HepG2 (cell line): Measurements from ENCODE around the gene SNX13. TPM values are rescaled to one million over a fixed set of nuclear protein-coding genes. Genes with fewer than 3 reads are reported as not detected.

Experiments used
- ATAC-seq: fragments of 200-7000 bp; cut with Tn5 transposase; 3 replicates; pipeline ENCODE4 v1.9.1; 2020; ENCODE audit warnings: mild to moderate bottlenecking, moderate library complexity
- BruUV-seq: library from RNA; stranded (reverse); fragments of 400-500 nt; replicated peaks from 2 replicates; lab custom pipeline; 2021; lab: Mats Ljungman, UMichigan
- CTCF ChIA-PET: fragments of 300-600 bp; formaldehyde crosslinking; extraction: SDS; loops from one replicate; lab custom pipeline; 2021; ENCODE audit warnings: low total read pairs, inconsistent platforms, low intra/inter-chr PET ratio; lab: Yijun Ruan, JAX
- POLR2A ChIA-PET: fragments of 350-600 bp; sonication (Branson Sonifier 250); formaldehyde crosslinking; loops from one replicate; lab custom pipeline; 2020; ENCODE audit warnings: antibody characterized with exemption, inconsistent platforms; lab: Yijun Ruan, JAX
- DNase-seq: peaks from one replicate; pipeline ENCODE4 v3.0.0-alpha.2; 2015; ENCODE audit warnings: low spot score
- FAIRE-seq: peaks from 3 replicates; lab custom pipeline; 2011; peaks lifted over from hg19 to GRCh38; lab: Jason Lieb, UNC
- H2AFZ ChIP-seq: one replicate; pipeline ENCODE4 v1.6.1; 2011; ENCODE audit warnings: low read length, inconsistent platforms
- H3K27ac ChIP-seq: fragments of 300-600 bp; 3 replicates; pipeline ENCODE4 v1.8.0; 2011; ENCODE audit warnings: mixed run types, mild to moderate bottlenecking, mixed read lengths, low read length, inconsistent platforms; ENCODE audit not compliant: insufficient read depth; ENCODE audit errors: extremely low read length
- H3K27me3 ChIP-seq, 2 experiments: fragments of 200-600 bp in 1 of 2; 2 replicates in 1 of 2; 3 replicates in 1 of 2; pipeline versions ENCODE4 v1.6.0 to v1.8.0; 2011; ENCODE audit warnings: low read length in 2 of 2, mild to moderate bottlenecking in 2 of 2, moderate library complexity in 2 of 2, inconsistent platforms in 1 of 2; ENCODE audit not compliant: insufficient read depth in 2 of 2, control insufficient read depth in 1 of 2
- H3K36me3 ChIP-seq, 2 experiments: fragments of 200-600 bp in 1 of 2; replicated peaks in 1 of 2; 2 replicates in 1 of 2; 3 replicates in 1 of 2; pipeline versions ENCODE4 v1.5.1 to v1.8.0; 2011; ENCODE audit warnings: low read length in 2 of 2, inconsistent platforms in 1 of 2; ENCODE audit not compliant: insufficient read depth in 2 of 2, control insufficient read depth in 1 of 2
- H3K4me1 ChIP-seq: 2 replicates; pipeline ENCODE4 v1.5.1; 2012; ENCODE audit warnings: low read length, inconsistent platforms; ENCODE audit not compliant: insufficient read depth
- H3K4me2 ChIP-seq: 2 replicates; pipeline ENCODE4 v1.6.0; 2011; ENCODE audit warnings: low read depth, low read length, inconsistent platforms
- H3K4me3 ChIP-seq, 3 experiments: fragments of 200-600 bp in 1 of 3; sonication (generic), shearing (Covaris generic) in 1 of 3; replicated peaks in 1 of 3; 2 replicates each; pipeline ENCODE4 v1.5.1; 2011 to 2016; ENCODE audit warnings: low read length in 3 of 3, inconsistent platforms in 2 of 3, low read depth in 2 of 3, mild to moderate bottlenecking in 2 of 3, control low read depth in 1 of 3, mixed read lengths in 1 of 3; ENCODE audit not compliant: insufficient read depth in 1 of 3
- H3K79me2 ChIP-seq: one replicate; pipeline ENCODE4 v1.6.1; 2011; ENCODE audit warnings: low read length, inconsistent platforms; ENCODE audit not compliant: insufficient read depth
- H3K9ac ChIP-seq: 2 replicates; pipeline ENCODE4 v1.6.0; 2011; ENCODE audit warnings: mild to moderate bottlenecking, low read depth, low read length, inconsistent platforms; ENCODE audit not compliant: insufficient read depth
- H3K9me3 ChIP-seq: 2 replicates; pipeline ENCODE4 v1.5.1; 2012; ENCODE audit warnings: mild to moderate bottlenecking, low read length
- H4K20me1 ChIP-seq: 2 replicates; pipeline ENCODE4 v1.6.0; 2011; ENCODE audit warnings: inconsistent platforms, mild to moderate bottlenecking, low read length, moderate library complexity; ENCODE audit not compliant: insufficient read depth
- POLR2AphosphoS2 ChIP-seq: IDR thresholded peaks from 2 replicates; pipeline ENCODE4 v1.6.1; 2011; ENCODE audit warnings: low read depth, low read length, improper control_type of control experiment
- STAG1 ChIP-seq: sonication (generic); formaldehyde crosslinking; IDR thresholded peaks from 2 replicates; pipeline ENCODE4 v1.4.0; 2020; ENCODE audit warnings: missing genetic modification reagents
- ZNF564 ChIP-seq: sonication (generic); formaldehyde crosslinking; IDR thresholded peaks from 2 replicates; pipeline ENCODE4 v1.8.1; 2023; ENCODE audit warnings: mild to moderate bottlenecking, missing genetic modification reagents
- ZNF570 ChIP-seq: sonication (generic); formaldehyde crosslinking; IDR thresholded peaks from 2 replicates; pipeline ENCODE4 v1.4.0; 2020; ENCODE audit warnings: mild to moderate bottlenecking, missing genetic modification reagents, borderline replicate concordance
- ZNF616 ChIP-seq: sonication (generic); formaldehyde crosslinking; IDR thresholded peaks from 2 replicates; pipeline ENCODE4 v1.5.0; 2020; ENCODE audit warnings: low read depth, mild to moderate bottlenecking, missing genetic modification reagents
- WGBS: methylation state at CpG from one replicate; pipeline ENCODE4 v1.1.6; 2017; ENCODE audit warnings: low lambda C conversion rate; 5-methylcytosine and 5-hydroxymethylcytosine counted together
- in situ Hi-C: cut with HindIII; loops from 2 replicates; pipeline ENCODE4 v1.10.0; 2017; ENCODE audit warnings: low pct_unique_long_range_greater_than_20kb; ENCODE audit not compliant: extremely low pct_ligation_motif_present
- intact Hi-C: fragments of 100-400 bp; cut with micrococcal nuclease; formaldehyde crosslinking; loops from one replicate; pipeline ENCODE4 v1.10.0; 2022; ENCODE audit not compliant: unreplicated experiment
- polyA plus RNA-seq, 8 experiments: library from polyadenylated mRNA; depleted of rRNA in 3 of 8; stranded (reverse) in 7 of 8; unstranded in 1 of 8; fragments of >200 nt; fragmentation: Illumina TruSeq in 4 of 8; extraction: Trizol in 4 of 8; gene quantifications; 2 replicates each; pipeline versions ENCODE4 v1.2.1 to v1.2.3, GENCODE V29; 2011 to 2016; ENCODE audit warnings: low read depth in 4 of 8, missing spikeins in 1 of 8, mixed read lengths in 1 of 8; ENCODE audit not compliant: insufficient read depth in 1 of 8
- total RNA-seq, 5 experiments: library from RNA; depleted of rRNA; stranded (reverse); fragments of >200 nt; fragmentation: Illumina TruSeq; extraction: Trizol; gene quantifications; 2 replicates each; pipeline ENCODE4 v1.2.3, GENCODE V29; 2016; ENCODE audit warnings: low read depth in 1 of 5
- TF ChIP-seq, protein P1 (sequence below): fragments of 450-650 bp; IDR thresholded peaks from 2 replicates; pipeline ENCODE4 v1.6.1; 2017; ENCODE audit warnings: mild to moderate bottlenecking

SNX13 gene
- total and polyA plus RNA-seq, 2 of the 13 experiments (the other 11 are each of a cell fraction or from before 2014, with no cell fraction given), result 14.3 to 32.3 TPM

DNA sequence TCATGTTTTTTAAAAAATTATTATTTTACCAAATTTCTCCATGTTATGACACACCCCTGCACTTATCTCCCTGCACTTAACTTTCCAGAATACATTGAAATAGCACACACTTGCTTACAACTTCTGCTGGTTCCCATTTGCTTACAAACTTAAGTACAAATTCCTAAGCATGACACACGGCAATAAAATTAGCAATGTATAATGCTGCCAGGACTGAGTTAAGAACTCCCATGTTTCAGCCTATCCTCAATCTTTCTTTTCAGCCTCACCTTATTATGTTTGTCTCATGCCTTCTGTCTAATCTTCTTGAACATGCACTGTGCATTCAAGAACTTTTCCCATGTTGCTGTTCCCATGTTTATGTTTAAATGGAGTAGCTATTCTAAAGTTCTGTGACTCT, 46.6 kb upstream of the SNX13 start (continued):
- TF ChIP-seq, protein P1, sequence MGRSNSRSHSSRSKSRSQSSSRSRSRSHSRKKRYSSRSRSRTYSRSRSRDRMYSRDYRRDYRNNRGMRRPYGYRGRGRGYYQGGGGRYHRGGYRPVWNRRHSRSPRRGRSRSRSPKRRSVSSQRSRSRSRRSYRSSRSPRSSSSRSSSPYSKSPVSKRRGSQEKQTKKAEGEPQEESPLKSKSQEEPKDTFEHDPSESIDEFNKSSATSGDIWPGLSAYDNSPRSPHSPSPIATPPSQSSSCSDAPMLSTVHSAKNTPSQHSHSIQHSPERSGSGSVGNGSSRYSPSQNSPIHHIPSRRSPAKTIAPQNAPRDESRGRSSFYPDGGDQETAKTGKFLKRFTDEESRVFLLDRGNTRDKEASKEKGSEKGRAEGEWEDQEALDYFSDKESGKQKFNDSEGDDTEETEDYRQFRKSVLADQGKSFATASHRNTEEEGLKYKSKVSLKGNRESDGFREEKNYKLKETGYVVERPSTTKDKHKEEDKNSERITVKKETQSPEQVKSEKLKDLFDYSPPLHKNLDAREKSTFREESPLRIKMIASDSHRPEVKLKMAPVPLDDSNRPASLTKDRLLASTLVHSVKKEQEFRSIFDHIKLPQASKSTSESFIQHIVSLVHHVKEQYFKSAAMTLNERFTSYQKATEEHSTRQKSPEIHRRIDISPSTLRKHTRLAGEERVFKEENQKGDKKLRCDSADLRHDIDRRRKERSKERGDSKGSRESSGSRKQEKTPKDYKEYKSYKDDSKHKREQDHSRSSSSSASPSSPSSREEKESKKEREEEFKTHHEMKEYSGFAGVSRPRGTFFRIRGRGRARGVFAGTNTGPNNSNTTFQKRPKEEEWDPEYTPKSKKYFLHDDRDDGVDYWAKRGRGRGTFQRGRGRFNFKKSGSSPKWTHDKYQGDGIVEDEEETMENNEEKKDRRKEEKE, result no peak
- TF ChIP-seq ZNF564 (CRISPR knock-in tag) (no peak), ZNF616 (CRISPR knock-in tag) (no peak)

DNA sequence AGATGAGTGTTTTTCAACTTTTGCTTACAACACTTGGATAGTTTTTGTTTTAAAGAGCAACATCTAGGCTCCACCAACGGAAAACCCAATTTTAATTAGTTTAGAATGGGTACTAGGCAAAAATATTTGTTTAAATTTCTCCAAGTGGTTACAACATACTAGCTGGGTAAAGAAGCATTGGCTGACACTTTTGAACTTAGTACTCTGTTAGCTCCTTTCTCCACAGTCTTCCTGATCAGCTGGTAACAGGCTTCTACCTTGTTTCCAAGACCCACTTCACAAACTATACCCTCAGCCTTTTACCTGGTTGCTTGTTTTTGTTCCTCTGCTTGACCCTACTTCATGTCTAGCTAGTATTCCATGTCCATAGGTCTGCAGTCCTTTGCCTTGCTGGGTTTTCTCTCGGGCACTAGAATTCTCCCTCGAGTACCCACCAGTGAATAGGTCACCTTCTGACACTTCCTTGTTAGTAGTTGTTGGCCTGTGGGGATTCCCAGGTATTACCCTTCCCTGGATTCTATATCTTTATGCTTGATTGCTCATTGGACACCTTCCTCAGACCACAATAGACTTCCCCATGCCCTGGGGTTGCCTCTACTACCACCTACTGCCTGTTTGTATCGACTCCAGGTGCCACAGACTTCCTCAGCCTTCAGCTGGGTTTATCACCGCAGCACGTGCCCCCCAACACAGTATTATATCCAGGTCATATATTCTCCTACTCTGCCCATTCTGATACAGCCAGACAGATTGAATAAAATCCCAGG, 45.4 kb upstream of the SNX13 start:
- H3K9ac ChIP-seq, result no peak overlapping the region
- no peaks in the 10 kb centered on the region for H3K79me2 ChIP-seq
- in situ Hi-C loops (no loop called here), intact Hi-C loops (no loop called here)
- H3K27ac ChIP-seq, result no peak overlapping the region
- H3K9me3 ChIP-seq, result no peaks in the 10 kb centered on the region
- WGBS, result 21% methylated on average over 6 of the region's 6 CpGs
- H3K4me2 ChIP-seq, result no peak overlapping the region
- no peak for FAIRE-seq
- H4K20me1 ChIP-seq, result no peaks in the 10 kb centered on the region
- no TSS peak for BruUV-seq
- ATAC-seq, result peak; percentile 70
- CTCF ChIA-PET, result no interaction called here
- 0 out of 2 replicates have a peak, but pooled peaks have one; percentile 15 for TF ChIP-seq STAG1 (CRISPR knock-in tag)
- no peak for TF ChIP-seq POLR2AphosphoS2
- TF ChIP-seq ZNF570 (CRISPR knock-in tag), result no peak
- H3K27me3 ChIP-seq, result no peaks in the 10 kb centered on the region; a peak in 1 of 5 replicates
- POLR2A ChIA-PET, result no interaction called here
- H3K36me3 ChIP-seq, result no peaks in the 10 kb centered on the region
- no peak overlapping the region for H3K4me3 ChIP-seq
- no peak overlapping the region for H2AFZ ChIP-seq
- no peak for DNase-seq
- peaks cover 6% of the 10 kb centered on the region; the same call in 1 of the 2 replicates for H3K4me1 ChIP-seq
